ENCODE results near the gene ITPKB. TPM values are rescaled to one million over a fixed set of nuclear protein-coding genes. Genes with fewer than 3 reads are reported as not detected.

The ITPKB gene
- total RNA-seq, 2 experiments from 2014 or later: 43.6 to 44.4 TPM

DNA sequence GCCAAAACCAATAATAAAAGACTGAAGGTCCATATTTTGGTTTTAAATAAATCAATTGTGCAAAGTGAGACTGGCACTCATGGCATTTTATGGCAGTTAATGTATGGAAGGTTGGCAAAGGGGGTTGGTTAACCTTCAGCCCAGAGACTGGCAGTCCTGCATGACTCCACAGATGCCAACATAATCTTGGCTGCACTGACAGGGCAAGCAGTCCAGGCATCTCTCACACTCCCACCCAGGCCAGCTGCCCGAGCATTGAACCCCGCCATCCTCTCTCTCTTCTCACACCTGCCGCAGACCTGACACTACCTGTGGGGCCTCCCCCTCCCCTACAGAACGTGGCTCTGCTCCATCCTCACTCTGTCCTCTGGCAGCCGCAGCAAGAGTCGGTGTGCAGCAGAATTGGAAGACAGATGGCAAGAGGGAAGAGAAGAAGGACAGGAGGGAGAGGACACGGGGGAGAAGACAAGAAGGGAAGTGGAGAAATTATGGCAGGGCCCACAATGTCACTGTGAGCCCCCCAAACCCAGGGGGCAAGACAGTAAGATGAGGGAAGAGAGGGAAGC is 43.7 kb downstream of the ITPKB start:
- Mint-ChIP-seq H3K27ac (no peak overlapping the region), H3K9me3 (no peaks in the 10 kb centered on the region), H3K36me3 (ENCODE audit: low read depth) (peaks cover 46% of the 10 kb centered on the region), H3K4me3 (no peak overlapping the region), H3K4me1 (peaks cover 52% of the 10 kb centered on the region), H3K27me3 (no peaks in the 10 kb centered on the region)
- ChIA-PET CTCF (no interaction called here), POLR2A (interaction anchor here (1.0 to 1.7 kb wide), 2 partner anchors 14 to 18 kb away, joined by 3 to 4 read pairs; no protein-coding TSS in a partner anchor)
- no peak for DNase-seq

DNA sequence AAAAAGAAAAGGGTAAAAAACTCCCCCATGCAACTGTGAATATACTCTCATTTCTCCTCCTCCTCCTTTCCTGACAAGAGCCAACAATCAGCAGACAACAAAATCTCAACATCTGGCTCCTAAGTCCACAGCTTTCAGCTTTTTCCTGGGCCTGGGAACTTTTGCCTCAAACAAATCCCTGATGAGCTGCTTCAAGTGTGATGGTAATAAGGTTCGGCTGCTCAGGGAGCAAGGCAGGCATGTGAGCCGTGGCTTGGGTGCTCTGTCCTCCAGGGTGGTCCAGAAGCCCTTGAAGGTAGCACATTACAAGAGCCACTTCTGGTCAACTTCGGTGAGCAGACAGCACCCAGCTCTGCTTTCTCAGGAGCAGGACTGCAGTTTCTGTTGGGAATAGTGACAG is 46.3 kb downstream of the ITPKB start:
- DNase-seq: no peak
- ChIA-PET POLR2A (interaction anchor here (0.5 to 3.2 kb wide), 5 partner anchors 11 to 39 kb away, joined by 3 to 23 read pairs (median 3); no protein-coding TSS in a partner anchor), CTCF (interaction anchor here (0.9 to 1.3 kb wide), 3 partner anchors 11 to 67 kb away, joined by 3 to 4 read pairs (median 4); no protein-coding TSS in a partner anchor)
- H3K9me3 Mint-ChIP-seq: no peaks in the 10 kb centered on the region
- peak overlapping the region; percentile 28 for H3K27ac Mint-ChIP-seq
- no peak overlapping the region for H3K4me3 Mint-ChIP-seq
- no peaks in the 10 kb centered on the region for H3K27me3 Mint-ChIP-seq
- H3K4me1 Mint-ChIP-seq: peaks cover 68% of the 10 kb centered on the region
- peaks cover 51% of the 10 kb centered on the region for H3K36me3 Mint-ChIP-seq (ENCODE audit: low read depth)

DNA sequence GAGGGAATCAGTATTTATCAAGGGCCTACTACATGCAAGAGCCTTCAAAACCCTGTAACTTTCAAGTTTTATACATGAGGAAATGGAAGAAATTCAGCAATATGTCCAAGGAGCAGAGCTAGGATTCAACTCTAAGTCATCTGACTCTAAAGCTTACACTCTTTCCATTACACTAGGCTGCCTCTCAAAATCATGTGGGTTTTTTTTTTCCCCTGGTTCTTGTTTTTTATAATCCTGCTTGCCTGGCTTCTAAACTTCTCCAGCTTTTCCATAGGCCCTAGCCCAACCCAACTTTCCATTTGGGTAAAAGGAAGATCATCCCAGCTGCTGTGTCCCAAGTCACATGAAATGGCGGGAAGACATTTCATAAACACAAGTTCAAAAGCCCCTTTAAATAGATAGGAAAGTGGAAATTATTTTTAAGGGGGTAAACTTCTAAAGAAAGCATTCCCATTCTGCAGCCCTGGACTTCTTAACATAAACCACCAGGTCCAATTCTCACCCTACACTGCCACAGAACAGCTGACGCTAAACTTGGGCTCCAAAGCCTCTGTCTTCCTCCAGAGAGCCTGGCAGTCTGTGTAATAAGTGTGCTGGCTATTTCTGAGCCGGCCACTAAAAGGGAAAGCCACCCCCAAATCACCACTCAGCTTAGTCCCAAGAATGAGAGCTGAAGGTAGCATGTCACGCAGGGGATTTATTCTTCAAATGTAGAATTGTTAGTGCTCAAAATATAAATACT is 46.9 kb downstream of the ITPKB start:
- DNase-seq: no peak
- Mint-ChIP-seq H3K4me1 (peaks cover 69% of the 10 kb centered on the region), H3K27me3 (no peaks in the 10 kb centered on the region), H3K27ac (peak overlapping the region; percentile 40), H3K4me3 (no peak overlapping the region), H3K9me3 (no peaks in the 10 kb centered on the region), H3K36me3 (ENCODE audit: low read depth) (peaks cover 48% of the 10 kb centered on the region)
- POLR2A ChIA-PET: interaction anchor here (0.5 to 3.2 kb wide), 8 partner anchors 9 to 39 kb away, joined by 3 to 23 read pairs (median 4); no protein-coding TSS in a partner anchor
- CTCF ChIA-PET: interaction anchor here (0.9 to 1.3 kb wide), 4 partner anchors 9 to 66 kb away, joined by 3 to 4 read pairs (median 4); no protein-coding TSS in a partner anchor

DNA sequence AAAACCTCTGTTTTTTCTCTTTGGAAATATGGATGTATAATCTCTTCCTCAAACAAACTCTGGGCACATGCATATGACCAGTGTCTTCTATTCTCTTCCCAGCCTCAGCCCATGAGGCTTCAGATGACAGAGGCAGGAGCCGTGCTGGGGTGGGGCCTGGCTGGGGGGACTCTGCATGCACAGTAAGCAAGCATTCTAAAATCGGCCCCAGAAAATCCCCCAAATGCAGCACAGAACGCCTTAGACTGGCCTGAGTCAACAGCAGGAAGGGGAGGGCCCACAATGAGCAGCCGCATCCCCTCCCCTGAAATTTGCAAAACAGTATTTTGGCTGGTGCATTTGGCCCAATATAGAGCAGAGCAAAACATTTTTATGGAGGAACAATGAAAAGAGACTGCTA is 47.8 kb downstream of the ITPKB start:
- POLR2A ChIA-PET: interaction anchor here (0.7 to 3.2 kb wide), 4 partner anchors 10 to 14 kb away, joined by 4 to 23 read pairs (median 6); no protein-coding TSS in a partner anchor
- peak overlapping the region; percentile 78 for H3K27ac Mint-ChIP-seq
- H3K4me3 Mint-ChIP-seq: no peak overlapping the region
- DNase-seq: peak; percentile 47
- CTCF ChIA-PET: no interaction called here
- H3K9me3 Mint-ChIP-seq: no peaks in the 10 kb centered on the region
- peaks cover 70% of the 10 kb centered on the region for H3K4me1 Mint-ChIP-seq
- no peaks in the 10 kb centered on the region for H3K27me3 Mint-ChIP-seq
- peaks cover 46% of the 10 kb centered on the region for H3K36me3 Mint-ChIP-seq (ENCODE audit: low read depth)

DNA sequence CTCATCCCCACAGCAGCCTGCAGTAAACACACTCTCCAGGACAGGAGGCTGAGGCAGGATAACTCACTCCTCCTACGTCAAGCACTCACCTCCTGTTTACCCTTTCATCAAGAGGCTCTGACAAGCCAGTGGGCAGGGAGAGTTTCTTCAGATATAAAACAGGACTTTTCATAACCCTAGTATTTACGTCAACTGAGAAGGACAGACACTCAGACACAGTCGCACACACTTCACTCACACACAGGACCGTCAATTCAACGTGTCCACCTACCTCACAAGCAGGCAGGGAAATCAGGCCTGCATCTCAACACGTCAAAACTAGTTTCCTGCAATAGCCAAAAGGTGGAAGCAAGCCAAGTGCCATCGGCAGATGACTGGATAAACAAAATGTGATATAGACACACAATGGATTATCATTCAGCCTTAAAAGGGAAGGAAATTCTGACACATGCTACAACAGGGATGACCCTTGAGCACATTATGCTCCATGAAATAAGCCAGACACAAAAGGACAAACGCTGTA is 48.6 kb downstream of the ITPKB start:
- Mint-ChIP-seq H3K4me1 (peaks cover 72% of the 10 kb centered on the region), H3K4me3 (peak overlapping the region; percentile 12), H3K27ac (peak overlapping the region; percentile 78), H3K27me3 (no peaks in the 10 kb centered on the region), H3K36me3 (ENCODE audit: low read depth) (peaks cover 50% of the 10 kb centered on the region), H3K9me3 (no peaks in the 10 kb centered on the region)
- peak; percentile 48 for DNase-seq
- CTCF ChIA-PET: no interaction called here
- POLR2A ChIA-PET: no interaction called here

DNA sequence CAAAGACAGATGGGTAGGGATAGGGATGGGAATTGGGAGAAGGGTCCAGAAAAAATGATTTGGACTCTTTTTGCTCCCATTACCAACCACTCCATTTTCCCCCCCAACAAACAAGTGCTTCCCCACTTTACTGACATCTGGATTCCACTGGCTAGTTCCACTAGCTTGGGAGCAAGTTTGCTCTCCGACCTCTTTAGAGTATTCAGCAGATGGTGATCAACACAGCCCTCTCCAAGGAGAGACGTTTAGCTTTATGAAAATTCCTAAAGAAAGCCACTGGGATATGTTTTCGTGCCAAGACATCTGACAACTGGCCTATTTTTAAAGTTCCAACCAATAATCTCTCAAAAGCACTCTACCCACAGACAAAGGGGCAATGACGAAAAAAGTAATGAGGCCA is 50.3 kb downstream of the ITPKB start:
- Mint-ChIP-seq H3K27ac (no peak overlapping the region), H3K36me3 (ENCODE audit: low read depth) (peaks cover 58% of the 10 kb centered on the region), H3K9me3 (no peaks in the 10 kb centered on the region), H3K4me1 (peaks cover 85% of the 10 kb centered on the region), H3K27me3 (no peaks in the 10 kb centered on the region), H3K4me3 (no peak overlapping the region)
- ChIA-PET POLR2A (interaction anchor here (1.0 to 2.3 kb wide), 4 partner anchors 9 to 48 kb away, joined by 3 to 13 read pairs (median 7); no protein-coding TSS in a partner anchor), CTCF (interaction anchor here (1.5 to 2.7 kb wide), 5 partner anchors 27 to 80 kb away, joined by 3 to 42 read pairs (median 11); no protein-coding TSS in a partner anchor)
- no peak for DNase-seq

DNA sequence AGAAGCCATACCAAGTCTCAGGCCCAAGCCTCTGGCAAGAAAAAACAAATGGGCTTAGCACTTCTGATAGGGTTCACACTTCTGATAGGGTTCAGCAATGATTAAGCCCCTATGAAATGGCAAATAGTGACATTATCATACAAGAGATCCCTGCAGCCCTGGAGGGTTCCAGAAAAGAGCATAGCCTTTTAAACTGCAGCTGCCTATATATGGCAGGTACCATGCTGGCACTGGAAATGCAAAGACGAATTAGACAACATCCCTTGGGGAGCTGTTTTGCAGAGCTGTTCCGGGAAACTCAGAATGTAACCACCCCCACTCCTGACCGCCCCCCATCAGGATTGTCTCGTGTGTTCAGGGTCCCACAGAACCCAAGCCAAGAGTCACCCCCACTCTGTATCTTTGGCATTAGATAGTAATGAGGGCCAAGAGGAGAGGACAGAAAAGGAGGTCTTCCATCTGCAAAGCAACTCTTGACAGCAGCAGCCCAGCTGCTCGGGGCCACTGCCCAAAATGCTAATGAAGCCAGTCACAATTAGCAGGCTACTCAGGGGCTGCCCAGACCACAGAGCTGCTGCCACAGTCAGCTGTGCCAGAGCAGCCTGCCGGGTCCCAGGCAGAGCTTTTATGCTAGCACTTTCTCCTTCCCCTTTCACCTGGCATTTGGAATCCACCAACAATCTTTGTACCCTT is 50.9 kb downstream of the ITPKB start:
- no peaks in the 10 kb centered on the region for H3K27me3 Mint-ChIP-seq
- CTCF ChIA-PET: interaction anchor here (0.8 to 2.7 kb wide), 12 partner anchors 11 to 140 kb away, joined by 3 to 42 read pairs (median 4); no protein-coding TSS in a partner anchor
- no peaks in the 10 kb centered on the region for H3K9me3 Mint-ChIP-seq
- H3K4me1 Mint-ChIP-seq: peaks cover 89% of the 10 kb centered on the region
- peaks cover 59% of the 10 kb centered on the region for H3K36me3 Mint-ChIP-seq (ENCODE audit: low read depth)
- DNase-seq: no peak
- no peak overlapping the region for H3K4me3 Mint-ChIP-seq
- H3K27ac Mint-ChIP-seq: no peak overlapping the region
- POLR2A ChIA-PET: interaction anchor here (0.9 to 2.3 kb wide), 15 partner anchors 8 to 55 kb away, joined by 3 to 13 read pairs (median 4); no protein-coding TSS in a partner anchor

DNA sequence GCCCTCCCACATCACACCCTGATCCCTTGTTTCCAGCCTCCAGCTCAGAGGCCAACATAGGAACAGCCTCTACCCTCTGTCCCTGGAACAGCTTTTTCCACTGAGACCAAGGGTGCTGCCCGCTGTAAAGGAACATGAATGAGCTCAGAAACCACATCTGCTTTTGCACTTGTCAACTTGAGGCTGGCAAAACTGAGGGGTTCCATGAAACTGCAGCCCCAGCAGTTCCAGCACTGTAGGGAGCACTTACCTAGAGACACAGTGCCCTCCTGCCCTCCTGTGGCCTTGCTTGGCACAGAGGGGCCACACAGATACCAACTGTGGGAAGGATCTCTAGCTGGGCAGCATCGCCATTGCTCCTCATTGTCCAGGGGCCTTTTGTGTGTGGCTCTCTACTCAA is 51.7 kb downstream of the ITPKB start:
- Mint-ChIP-seq H3K4me3 (no peak overlapping the region), H3K36me3 (ENCODE audit: low read depth) (peaks cover 53% of the 10 kb centered on the region), H3K9me3 (no peaks in the 10 kb centered on the region), H3K4me1 (peaks cover 87% of the 10 kb centered on the region), H3K27ac (no peak overlapping the region), H3K27me3 (no peaks in the 10 kb centered on the region)
- ChIA-PET CTCF (interaction anchor here (0.8 to 2.7 kb wide), 14 partner anchors 10 to 141 kb away, joined by 3 to 42 read pairs (median 4); no protein-coding TSS in a partner anchor), POLR2A (interaction anchor here (0.7 to 2.3 kb wide), 15 partner anchors 9 to 54 kb away, joined by 3 to 13 read pairs (median 4); no protein-coding TSS in a partner anchor)
- peak; percentile 47 for DNase-seq

DNA sequence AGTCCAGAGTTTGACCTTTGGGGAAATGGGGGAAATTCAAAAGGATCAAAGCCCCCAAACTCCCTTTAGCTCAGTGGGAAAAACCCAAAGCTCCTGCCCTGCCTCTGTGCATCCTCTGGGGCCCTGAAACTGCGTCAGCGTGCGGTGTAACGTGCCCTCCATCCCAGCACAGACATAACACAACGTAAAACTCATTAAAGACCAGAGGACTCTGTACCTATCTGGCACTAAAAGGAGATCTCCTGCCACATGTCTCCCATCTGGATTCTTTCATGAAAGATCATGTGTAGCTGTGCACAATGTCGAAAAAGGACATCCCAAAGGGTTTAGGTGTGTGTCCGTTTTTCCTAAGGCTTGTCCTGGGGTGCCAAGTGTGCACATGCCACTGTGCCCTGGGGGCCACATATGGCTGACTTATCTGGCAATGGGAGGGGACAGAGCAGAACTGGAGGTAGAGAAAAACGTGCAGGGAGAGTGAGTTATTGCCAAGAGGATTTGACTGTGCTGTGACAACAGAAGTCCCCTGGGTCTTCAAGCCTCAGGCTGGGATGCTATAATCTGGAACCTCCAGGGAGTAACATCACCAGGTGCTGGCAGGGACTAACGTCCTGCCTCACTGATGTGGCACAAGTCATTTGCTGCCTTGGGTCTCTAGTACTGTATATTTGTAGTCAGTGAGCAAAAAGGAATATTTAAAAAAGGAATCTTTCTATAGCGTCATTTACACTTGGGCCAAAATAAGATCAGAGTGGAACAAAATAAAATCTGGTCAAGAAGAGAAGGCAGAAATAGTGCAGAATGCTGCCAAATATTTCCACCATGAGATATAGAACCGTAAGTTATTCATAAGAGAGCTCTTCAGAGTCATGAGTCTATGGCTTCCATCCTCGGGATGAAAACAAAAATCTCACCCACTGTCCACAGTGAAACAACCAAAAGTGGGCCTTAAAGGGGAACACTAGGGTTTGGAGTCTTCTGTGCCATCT is 52.3 kb downstream of the ITPKB start:
- H3K4me3 Mint-ChIP-seq: no peak overlapping the region
- no peaks in the 10 kb centered on the region for H3K9me3 Mint-ChIP-seq
- H3K27me3 Mint-ChIP-seq: no peaks in the 10 kb centered on the region
- no peak for DNase-seq
- H3K27ac Mint-ChIP-seq: peak overlapping the region; percentile 11
- ChIA-PET POLR2A (interaction anchor here (0.7 to 2.3 kb wide), 14 partner anchors 8 to 53 kb away, joined by 3 to 13 read pairs (median 4); no protein-coding TSS in a partner anchor), CTCF (interaction anchor here (0.9 to 2.7 kb wide), 10 partner anchors 9 to 141 kb away, joined by 3 to 42 read pairs (median 5); no protein-coding TSS in a partner anchor)
- H3K4me1 Mint-ChIP-seq: peaks cover 80% of the 10 kb centered on the region
- H3K36me3 Mint-ChIP-seq (ENCODE audit: low read depth): peaks cover 46% of the 10 kb centered on the region

DNA sequence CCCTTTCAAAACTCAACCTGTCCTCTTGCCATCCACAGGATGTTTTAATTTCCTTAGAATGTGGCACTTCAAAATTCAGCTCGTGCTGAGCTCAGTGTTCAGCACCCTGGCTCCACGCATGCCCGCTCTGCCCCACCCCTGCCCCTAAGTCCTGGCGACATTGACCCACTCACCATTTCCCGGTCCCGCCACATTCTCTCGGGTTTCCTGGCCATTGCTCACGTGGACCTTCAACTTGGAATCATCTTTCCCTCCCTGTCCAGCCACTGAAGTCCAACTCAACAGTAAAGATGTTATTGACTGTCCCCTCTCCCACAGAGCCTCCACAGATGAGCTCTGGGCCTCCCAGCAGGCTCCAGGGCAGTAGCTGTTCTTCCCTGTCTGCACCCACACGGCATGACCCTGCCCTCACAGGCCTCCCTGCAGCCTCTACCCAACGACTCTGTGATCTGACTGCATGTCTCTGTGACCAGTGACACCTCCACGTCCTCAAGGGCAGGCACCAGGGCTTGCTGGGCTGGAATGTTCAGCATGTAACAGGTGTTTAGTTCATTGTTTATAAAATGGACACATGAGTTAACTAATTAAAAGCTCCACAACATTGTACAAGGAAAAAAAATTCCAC is 53.8 kb downstream of the ITPKB start:
- Mint-ChIP-seq H3K4me3 (no peak overlapping the region), H3K27me3 (no peaks in the 10 kb centered on the region), H3K27ac (no peak overlapping the region), H3K9me3 (no peaks in the 10 kb centered on the region), H3K36me3 (ENCODE audit: low read depth) (peaks cover 38% of the 10 kb centered on the region), H3K4me1 (peaks cover 75% of the 10 kb centered on the region)
- POLR2A ChIA-PET: interaction anchor here (0.8 to 0.9 kb wide), 2 partner anchors 31 to 138 kb away, joined by 3 read pairs; no protein-coding TSS in a partner anchor
- no peak for DNase-seq
- CTCF ChIA-PET: interaction anchor here (1.0 to 1.1 kb wide), 3 partner anchors 14 to 143 kb away, joined by 3 read pairs; no protein-coding TSS in a partner anchor

DNA sequence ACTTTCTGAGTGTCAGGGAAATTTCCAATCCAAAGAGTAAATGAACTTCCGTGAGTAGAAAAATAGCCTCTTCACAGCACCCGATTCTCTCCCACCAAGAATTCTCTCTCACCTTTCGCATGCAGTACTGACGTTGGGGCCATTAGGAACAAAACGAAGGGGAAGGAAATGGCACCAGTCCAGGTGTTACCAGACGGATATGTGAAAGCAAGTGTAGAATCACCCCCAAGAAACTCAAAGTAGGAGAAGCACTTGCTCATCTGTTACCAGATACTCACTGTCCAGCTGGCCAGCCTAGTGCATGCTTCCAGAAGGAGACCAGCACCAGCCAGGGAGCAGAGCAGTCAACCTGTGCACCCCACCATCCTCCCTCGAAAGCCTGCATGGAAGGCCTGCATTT is 55.1 kb downstream of the ITPKB start:
- H3K9me3 Mint-ChIP-seq: no peaks in the 10 kb centered on the region
- POLR2A ChIA-PET: interaction anchor here (1.3 to 1.5 kb wide), 2 partner anchors 41 to 51 kb away, joined by 3 to 4 read pairs; no protein-coding TSS in a partner anchor

More for the DNA sequence above, 55.1 kb downstream of the ITPKB start:
- Mint-ChIP-seq H3K27ac (no peak overlapping the region), H3K4me1 (peaks cover 76% of the 10 kb centered on the region), H3K27me3 (no peaks in the 10 kb centered on the region), H3K36me3 (ENCODE audit: low read depth) (peaks cover 35% of the 10 kb centered on the region), H3K4me3 (no peak overlapping the region)
- CTCF ChIA-PET: interaction anchor here (0.7 to 2.0 kb wide), 2 partner anchors 21 to 144 kb away, joined by 3 to 5 read pairs; no protein-coding TSS in a partner anchor
- no peak for DNase-seq
